Measurements from ENCODE around the gene ATAD3B.
"Not testable (repeated sequence)": the region's sequence is repeated elsewhere in the genome, so short reads cannot be mapped to it uniquely, and the experiment has no call there.

ATAD3B gene

DNA sequence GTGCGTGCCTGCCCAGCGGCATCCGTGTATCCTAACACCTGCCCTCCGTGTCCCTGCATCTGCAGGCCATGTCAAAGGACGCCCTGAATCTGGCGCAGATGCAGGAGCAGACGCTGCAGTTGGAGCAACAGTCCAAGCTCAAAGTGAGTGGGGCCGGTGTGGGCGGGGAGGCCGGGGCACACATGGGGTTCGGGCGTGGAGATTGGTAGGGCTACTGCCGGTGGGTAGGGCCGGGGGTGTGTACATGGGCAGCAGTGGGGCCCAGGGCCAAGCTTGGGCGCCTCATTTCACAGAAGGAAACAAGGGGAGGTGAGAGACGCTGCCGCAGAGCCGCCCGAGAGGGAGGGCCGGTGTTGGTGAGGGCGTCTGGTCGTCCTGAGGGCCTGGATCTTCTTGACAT is 20.9 kb upstream of the ATAD3B start:
- not testable (repeated sequence) for DNase-seq (ENCODE audit: low read depth)

DNA sequence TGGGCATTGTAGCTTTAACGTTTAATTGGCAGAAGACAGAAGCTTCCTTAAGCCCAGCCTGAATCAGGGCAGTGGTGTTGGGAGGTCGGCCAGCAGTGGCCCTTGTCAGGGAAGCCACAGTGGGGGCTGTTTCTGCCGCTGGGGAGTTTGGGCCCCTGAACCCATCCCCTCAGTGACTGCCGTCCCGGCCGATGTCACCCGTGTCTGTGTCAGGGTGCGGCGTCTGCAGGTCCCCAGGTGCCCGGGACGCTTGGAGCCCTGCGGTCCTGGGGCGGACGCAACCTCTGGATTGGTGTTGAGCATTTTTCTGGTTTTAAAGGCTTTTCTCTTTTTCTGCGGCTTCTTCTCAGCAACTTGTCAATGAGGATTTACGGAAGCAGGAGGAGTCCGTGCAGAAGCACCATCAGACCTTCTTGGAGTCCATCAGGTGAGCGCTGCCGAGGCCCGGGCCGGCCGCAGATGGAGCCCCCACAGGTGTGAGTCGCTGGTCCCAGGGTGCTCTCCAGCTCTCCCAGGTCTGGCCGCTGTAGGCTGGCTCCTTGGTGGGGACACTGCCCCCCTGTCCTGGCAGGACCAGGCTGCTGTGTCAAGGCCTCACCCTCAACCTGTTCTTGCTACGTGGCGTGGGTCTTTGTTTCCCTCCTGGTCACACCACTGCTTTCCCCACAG is 19.7 kb upstream of the ATAD3B start:
- DNase-seq (ENCODE audit: low read depth): no peak

DNA sequence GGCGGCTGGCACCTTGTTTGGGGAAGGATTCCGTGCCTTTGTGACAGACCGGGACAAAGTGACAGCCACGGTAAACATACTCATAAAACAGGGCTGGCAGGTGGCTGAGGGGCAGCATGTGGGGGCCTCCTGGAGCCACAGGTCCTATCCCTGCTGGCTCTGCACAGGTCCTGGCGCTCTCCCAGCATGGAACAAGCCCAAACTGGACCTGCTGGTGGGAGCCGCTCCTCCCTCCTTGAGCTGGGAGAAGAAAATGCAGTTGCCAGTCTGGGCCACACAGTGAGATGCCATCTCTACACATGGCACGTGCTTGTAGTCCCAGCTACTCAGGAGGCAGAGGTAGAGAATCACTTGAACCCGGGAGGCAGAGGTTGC is 19.2 kb upstream of the ATAD3B start:
- DNase-seq (ENCODE audit: low read depth): not testable (repeated sequence)

DNA sequence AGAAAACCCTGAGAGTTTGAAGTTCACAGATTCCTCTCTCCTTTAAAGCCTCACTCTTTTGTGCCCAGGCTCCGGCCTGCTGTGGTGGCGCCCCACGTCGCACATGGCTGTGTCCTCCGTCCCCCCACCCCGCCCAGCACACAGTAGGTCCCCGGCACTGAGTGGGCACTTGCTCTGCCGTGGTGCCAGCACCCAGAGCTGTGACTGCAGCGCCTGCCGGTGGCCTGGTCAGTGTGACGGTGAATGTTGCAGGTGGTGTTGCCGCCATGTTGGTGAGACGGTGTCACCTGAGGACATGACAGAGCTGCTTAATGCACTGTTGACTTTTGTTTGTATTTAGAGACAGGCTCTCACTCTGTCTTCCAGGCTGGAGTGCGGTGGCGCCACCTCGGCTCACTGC is 18.7 kb upstream of the ATAD3B start:
- DNase-seq (ENCODE audit: low read depth): no peak

DNA sequence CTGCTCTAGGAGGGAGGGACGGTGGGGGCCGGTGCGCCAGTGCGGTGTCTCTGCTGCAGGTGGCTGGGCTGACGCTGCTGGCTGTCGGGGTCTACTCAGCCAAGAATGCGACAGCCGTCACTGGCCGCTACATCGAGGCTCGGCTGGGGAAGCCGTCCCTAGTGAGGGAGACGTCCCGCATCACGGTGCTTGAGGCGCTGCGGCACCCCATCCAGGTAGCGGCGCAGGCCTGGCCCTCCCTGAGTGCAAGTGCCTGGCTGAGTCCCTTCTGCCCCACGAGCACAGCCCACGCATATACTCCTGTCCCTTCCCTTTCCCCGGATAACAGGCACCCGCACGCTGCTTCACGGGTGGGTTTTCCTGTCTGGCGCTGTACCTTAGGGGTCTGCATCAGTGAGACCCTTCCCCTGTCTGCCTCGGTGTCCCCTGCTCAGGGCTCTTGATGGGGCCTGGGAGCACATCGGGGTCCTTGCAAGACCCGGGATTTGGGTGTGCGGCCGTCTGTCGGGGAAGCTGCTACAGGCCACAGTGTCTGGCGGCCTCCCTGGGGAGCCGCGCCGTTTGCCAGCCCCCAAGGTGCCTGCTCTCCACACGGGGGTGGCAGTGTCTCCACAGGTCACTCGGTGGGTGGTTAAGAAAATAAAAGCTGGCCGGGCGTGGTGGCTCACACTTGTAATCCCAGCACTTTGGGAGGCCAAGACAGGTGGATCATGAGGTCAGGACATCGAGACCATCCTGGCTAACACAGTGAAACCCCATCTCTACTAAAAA is 17.1 kb upstream of the ATAD3B start:
- DNase-seq (ENCODE audit: low read depth): not testable (repeated sequence)

DNA sequence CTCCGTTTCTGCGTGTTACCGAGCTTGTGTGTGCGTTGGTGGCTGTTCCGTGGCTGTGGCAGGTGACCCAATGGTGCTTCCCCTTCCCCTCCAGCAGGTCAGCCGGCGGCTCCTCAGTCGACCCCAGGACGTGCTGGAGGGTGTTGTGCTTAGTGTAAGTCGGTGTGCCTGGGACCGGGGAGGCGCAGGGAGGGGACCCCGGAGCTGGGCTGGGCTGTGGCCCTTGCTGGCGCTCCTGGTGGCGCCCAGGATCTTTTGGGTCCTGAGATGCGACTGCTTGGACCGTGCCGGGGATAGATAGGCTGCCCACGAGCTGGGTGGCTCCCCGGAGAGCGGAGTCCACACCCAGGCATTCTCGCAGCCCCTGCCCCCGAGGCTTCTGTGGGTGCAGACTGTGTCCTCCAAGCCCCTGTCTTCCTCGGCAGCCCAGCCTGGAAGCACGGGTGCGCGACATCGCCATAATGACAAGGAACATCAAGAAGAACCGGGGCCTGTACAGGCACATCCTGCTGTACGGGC is 16.1 kb upstream of the ATAD3B start:
- no peak for DNase-seq (ENCODE audit: low read depth)

DNA sequence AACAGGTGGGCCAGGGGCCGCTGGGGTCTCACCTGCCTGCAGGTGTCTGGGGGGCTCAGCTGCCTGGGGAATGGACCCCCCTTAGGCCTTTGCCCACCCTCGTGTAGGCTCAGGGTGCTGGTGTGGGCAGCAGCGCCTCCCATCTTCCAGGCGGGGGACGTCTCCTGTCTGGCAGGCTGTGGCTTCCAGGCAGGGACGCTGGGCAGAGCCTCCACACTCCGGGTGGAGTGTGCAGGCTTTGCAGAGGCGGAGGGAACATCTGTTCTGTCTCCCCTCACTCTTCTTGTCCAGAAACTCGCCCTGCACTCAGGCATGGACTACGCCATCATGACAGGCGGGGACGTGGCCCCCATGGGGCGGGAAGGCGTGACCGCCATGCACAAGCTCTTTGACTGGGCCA is 15.6 kb upstream of the ATAD3B start:
- not testable (repeated sequence) for DNase-seq (ENCODE audit: low read depth)

DNA sequence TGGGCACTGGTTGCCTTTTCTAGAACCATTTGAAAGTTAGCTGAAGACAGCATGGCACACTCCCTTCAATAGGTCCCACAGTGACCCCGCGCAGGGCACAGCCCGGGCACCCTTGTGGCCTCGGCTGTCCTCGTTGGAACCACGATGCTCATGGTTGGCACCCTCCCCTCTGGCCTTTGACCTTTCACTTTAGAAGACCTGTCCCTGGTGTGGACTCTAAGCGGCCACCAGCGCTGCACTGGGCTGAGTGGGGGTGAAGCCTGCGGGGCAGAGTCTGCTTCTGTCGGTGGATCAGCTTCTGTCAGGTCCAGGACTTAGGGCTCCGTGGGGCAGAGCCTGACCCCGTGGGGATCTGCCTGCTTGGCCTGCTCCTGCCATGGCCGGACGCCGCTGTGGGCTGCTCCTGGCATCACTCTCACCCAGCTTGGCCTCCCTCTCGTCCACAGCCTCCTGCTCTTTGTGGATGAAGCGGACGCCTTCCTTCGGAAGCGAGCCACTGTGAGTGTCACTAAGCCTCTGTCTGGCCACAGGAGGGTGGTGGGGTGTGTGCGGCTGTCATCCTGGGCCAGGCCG is 14.8 kb upstream of the ATAD3B start:
- DNase-seq (ENCODE audit: low read depth): not testable (repeated sequence)

DNA sequence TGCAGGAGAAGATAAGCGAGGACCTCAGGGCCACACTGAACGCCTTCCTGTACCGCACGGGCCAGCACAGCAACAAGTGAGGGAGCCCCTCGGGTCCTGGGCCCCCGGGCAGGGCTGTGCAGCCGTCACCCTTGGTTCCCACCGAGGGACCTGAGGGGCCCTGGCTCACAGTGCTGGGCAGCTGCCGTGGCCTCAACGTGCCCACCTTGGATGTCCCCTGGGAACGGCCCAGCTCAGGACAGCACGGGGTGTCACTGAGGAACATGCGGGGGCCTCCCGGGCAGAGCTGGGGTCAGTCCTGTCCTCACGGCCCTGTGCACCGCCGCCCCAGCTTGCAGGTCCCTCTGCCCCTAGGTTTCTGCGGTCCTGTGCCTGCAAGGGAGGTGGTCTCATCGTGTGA is 12.4 kb upstream of the ATAD3B start:
- DNase-seq (ENCODE audit: low read depth): not testable (repeated sequence)

DNA sequence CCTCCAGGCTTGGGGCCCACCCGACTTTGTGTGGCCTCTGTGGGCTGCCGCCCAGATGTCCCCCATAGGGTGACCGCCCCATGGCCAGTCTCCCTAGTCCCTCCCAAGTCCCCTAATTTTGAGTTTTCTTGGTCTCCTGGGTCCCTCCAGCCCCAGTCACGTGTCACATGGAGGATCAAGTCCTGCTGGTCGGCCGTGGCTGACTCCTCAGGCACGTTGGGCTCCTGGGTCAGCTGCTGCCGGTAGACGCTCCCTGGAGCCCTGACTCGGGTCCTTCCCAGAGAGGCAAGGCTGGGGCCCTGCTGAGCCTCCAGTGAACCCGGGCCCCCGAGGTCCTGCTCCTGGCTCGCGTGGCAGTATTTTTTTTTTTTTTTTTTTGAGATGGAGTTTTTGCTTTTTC is 11.9 kb upstream of the ATAD3B start:
- DNase-seq (ENCODE audit: low read depth): not testable (repeated sequence)

DNA sequence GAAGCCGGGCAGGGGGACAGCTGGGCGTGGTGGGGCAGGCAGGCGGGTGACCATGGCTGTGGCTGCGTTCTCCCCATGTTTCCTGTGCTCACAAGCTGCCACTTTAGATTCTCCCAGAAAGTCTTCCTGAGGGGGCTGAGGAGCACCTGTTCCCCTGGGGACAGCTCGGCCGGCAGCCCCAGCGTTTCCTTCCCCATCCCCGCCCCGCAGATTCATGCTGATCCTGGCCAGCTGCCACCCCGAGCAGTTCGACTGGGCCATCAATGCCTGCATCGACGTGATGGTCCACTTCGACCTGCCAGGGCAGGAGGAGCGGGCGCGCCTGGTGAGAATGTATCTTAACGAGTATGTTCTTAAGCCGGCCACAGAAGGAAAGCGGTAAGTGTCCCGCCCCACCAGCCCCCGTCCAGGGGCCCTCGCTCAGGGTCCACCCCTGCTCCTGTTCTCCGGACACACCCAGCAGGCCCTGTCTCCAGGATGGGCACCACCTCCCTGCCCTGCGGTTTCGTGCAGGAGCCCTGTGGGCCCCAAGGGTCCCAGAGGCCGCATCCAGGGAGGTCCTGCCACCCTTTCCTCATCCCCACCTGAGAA is 10.9 kb upstream of the ATAD3B start:
- no peak for DNase-seq (ENCODE audit: low read depth)

DNA sequence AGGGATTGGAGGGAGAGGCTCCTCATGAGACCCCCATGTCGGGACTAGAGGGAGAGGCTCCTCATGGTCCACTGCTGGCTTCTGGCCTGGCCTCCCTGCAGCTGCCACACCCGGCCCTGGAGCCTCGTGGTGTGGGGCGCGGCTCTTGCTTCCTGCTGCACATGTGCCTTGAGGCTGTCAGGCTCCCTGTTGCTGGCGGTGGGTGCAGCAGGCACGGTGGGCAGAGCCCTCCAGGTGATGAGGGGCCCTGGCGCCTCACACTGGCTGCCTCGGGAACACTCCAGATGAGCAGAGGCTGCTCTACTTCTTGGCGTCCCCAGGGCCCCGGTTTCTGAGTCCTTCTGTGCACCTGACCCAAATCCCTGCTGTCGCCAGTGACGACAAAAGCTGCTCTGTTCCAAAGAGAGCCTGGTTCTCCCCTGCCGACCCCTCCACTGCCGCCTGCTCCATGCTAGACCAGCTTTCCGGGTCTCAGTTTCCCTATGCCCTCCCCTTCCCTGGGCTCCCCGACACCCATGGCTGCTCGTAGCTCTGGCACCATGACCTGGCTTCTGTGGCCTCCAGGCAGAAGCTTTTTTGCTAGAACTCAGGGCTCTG is 9.7 kb upstream of the ATAD3B start:
- DNase-seq (ENCODE audit: low read depth): no peak

DNA sequence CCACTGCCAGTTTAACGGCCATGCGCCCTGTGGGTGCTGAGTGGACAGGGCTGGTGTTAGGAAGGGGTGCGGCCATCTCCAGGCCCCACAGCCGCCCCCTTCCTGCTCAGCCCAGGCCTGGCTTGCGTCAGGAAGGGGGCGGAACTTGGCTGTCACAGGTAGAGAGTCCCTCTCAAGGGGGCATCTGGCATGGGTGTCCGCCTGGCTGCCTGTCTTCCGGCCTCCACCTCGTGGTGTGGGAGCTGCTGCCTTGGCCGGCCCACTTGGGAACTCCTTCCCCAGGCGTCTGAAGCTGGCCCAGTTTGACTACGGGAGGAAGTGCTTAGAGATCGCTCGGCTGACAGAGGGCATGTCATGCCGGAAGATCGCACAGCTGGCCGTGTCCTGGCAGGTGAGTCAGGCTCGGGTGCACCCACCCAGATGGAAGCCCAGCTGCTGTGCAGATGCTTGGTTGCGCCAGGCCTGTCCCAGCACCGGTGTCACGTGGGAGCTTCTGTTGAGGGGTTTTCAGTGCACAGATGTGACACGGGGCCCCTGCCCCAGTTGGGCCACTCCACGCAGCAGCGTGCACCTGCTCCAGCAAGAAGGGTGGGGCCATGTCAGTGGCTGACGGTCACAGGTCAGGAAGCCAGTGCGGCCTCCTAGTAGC is 9.1 kb upstream of the ATAD3B start:
- no peak for DNase-seq (ENCODE audit: low read depth)

DNA sequence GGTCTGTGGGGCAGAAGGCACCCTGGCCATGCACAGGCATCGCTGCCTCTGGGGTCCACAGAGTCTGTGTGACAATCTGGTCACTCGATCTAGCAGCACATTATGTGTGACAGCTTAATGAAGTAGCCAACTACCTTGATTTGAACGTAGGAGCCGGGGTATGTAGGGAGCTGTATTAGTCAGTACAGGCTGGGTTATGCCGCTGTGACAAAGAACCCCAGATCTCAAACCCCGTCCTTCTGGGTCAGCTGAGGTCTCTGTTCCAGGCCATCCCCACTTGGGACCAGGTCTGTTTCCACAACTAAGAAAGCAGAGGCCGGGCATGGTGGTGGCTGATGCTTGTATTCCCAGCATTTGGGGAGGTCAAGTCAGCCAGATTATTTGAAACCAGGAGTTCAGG is 8.3 kb upstream of the ATAD3B start:
- DNase-seq (ENCODE audit: low read depth): no peak

DNA sequence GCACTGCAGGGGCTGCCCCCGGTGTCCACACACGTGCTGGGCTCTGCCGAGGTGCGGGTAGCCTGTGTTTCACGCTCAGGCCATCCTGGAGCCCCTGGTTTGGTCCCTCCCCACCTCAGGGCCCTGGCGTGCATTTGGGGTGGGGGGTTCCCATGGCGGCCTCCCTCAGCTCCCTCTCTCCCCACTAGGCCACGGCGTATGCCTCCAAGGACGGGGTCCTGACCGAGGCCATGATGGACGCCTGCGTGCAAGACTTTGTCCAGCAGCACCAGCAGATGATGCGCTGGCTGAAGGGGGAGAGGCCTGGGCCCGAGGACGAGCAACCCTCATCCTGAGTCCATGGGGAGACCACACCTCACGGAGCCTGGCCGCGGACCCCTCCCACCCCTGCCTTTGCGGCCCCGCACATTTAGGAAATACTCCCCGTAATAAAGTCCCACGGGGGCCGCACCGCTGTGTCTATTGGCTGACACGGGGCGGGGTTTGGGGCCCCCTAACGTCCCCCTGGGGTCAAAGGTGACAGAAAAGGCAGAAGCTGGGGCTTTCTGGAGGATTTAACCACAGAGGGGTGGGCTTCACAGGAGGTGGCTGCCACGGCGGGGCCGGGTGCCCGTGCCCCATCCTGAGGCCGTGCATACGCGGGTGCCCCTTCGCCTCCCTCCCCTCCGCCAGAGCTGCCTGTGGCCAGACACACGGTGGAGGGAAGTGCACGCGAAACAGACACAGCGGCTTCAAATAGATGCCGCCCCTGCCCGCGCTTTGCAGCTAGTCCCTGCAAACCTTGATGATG is 3.2 kb upstream of the ATAD3B start:
- not testable (repeated sequence) for DNase-seq (ENCODE audit: low read depth)

DNA sequence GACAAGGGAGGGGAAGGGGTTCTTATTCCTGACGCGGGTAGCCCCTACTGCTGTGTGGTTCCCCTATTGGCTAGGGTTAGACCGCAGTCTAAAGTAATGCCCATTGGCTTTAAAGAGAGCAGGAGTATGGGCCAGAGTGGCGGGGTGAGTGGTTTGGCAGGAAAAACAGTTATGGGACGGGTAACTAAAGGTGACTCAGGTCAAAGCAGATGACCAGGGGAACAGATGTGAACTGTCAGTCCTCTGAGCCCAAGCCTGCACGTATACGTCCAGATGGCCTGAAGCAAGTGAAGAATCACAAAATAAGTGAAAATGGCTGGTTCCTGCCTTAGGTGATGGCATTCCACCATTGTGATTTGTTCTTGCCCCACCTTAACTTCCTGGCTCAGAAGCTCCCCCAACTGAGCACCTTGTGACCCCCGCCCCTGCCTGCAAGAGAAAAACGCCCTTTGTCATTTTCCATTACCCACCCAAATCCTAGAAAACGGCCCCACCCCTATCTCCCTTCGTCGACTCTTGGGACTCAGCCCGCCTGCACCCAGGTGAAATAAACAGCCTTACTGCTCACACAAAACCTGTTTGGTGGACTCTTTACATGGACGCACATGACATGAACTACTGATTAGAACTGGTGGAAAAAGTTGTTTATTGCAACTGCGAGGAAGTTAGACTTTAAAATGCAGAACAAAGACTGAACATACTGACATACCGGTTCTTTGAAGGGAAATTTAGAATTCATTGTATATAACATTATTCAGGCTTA is 758 bp upstream of the ATAD3B start:
- no peak for DNase-seq (ENCODE audit: low read depth)

DNA sequence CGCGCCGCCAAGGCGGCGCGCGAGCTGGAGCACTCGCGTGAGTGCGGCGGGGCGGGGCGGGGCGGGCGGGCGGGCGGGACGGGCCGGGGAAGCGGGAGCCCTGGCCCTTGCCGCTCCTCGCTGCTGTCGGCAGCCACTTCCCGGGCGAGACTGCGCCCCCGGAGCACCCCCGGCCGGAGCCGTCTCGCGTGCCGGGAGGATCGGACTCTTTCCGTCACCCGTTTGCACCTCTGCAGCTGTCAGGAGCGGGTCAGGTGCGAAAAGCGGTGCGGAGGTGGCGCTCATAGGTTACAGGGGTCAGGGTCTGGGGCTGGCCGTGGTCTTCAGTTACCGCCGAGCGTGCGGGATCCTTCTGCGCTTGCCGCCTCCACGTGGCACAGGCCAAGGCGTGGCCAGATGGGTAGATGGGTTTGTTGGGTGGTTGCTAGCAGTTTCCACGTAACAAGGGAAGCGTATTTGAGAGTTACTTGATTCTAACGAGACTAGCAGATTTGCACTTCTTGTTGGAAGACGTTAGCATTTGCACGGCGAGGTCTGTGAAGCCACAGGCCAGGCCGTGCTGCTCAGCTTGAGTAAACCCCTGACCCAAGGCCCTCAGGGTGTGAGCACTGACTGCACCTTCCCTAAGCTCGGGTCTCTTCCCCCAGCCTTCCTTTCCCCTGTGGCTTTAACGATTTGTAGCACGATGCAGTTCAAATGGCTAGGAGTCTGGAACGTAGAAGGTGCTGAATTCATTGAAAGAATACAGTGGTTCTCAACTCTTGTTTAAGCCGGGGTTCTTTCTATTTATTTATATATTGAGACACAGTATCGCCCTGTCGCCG is 700 bp downstream of the ATAD3B start:
- not testable (repeated sequence) for DNase-seq (ENCODE audit: low read depth)

DNA sequence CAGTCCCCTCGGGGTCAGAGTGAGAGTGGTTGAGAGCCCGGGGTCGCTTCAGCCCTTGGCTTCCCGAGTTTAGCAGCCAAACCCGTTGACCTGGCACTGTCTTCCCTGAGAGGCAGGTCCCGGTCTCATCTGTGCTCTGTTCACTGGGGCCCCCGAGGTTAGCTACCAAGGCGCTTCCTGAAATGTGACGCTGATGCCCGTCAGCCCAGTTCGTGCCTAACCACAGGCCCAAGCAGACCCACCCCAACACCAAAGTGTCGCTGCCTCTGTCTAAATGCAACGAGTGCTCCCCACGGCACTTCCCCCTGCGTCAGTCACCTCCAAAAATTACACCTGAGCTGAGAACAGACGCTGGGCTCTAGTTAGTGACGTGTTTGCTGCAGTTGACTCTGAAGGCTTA is 4.4 kb downstream of the ATAD3B start:
- not testable (repeated sequence) for DNase-seq (ENCODE audit: low read depth)

DNA sequence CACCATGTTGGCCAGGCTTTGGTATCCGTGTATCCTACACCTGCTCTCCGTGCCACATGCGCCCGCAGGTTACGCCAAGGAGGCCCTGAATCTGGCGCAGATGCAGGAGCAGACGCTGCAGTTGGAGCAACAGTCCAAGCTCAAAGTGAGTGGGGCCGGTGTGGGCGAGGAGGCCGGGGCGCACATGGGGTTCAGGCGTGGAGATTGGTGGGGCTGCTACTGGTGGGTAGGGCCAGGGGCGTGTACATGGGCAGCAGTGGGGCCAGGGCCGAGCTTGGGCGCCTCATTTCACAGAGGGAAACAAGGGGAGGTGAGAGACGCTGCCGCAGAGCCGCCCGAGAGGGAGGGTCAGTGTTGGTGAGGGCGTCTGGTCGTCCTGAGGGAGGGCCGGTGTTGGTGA is 5.6 kb downstream of the ATAD3B start:
- DNase-seq (ENCODE audit: low read depth): no peak

Data from stimulated activated CD8-positive, alpha-beta memory T cell treated with anti-CD3 and anti-CD28 coated beads, Interleukin-7, amount 100 ng/mL, for 24 hours (primary cell).